PFSK-1 (cell line): ENCODE data around the gene GNAZ.

Experiments
- FOXP2 ChIP-seq: optimal IDR thresholded peaks from 2 replicates; pipeline ENCODE3; 2011; ENCODE audit warnings: borderline replicate concordance, control low read depth, inconsistent platforms; ENCODE audit not compliant: insufficient read depth; ENCODE audit errors: extremely low read length, extremely low read depth
- POLR2AphosphoS5 ChIP-seq: IDR thresholded peaks from 2 replicates; pipeline ENCODE4 v1.6.1; 2012; ENCODE audit warnings: low read depth, mild to moderate bottlenecking, control low read depth, low read length, moderate library complexity
- SIN3A ChIP-seq: IDR thresholded peaks from 2 replicates; pipeline ENCODE4 v1.6.1; 2012; ENCODE audit warnings: mild to moderate bottlenecking, low read length, moderate library complexity, borderline replicate concordance; ENCODE audit not compliant: insufficient read depth
- TAF1 ChIP-seq: IDR thresholded peaks from 2 replicates; pipeline ENCODE4 v1.6.1; 2012; ENCODE audit warnings: low read length, control low read depth, borderline replicate concordance; ENCODE audit not compliant: insufficient read depth
- TF ChIP-seq, protein P1 (sequence below), 2 experiments: IDR thresholded peaks; 2 replicates each; pipeline versions ENCODE4 v1.6.1 to v1.8.0; 2011 to 2012; ENCODE audit warnings: low read depth in 2 of 2, low read length in 2 of 2, control low read depth in 1 of 2, inconsistent platforms in 1 of 2, mild to moderate bottlenecking in 1 of 2, moderate library complexity in 1 of 2; ENCODE audit not compliant: insufficient read depth in 1 of 2

GNAZ gene

GRCh38 chr22:23053912-23054530 is 16.3 kb upstream of the GNAZ start:
- TF ChIP-seq, protein P1, sequence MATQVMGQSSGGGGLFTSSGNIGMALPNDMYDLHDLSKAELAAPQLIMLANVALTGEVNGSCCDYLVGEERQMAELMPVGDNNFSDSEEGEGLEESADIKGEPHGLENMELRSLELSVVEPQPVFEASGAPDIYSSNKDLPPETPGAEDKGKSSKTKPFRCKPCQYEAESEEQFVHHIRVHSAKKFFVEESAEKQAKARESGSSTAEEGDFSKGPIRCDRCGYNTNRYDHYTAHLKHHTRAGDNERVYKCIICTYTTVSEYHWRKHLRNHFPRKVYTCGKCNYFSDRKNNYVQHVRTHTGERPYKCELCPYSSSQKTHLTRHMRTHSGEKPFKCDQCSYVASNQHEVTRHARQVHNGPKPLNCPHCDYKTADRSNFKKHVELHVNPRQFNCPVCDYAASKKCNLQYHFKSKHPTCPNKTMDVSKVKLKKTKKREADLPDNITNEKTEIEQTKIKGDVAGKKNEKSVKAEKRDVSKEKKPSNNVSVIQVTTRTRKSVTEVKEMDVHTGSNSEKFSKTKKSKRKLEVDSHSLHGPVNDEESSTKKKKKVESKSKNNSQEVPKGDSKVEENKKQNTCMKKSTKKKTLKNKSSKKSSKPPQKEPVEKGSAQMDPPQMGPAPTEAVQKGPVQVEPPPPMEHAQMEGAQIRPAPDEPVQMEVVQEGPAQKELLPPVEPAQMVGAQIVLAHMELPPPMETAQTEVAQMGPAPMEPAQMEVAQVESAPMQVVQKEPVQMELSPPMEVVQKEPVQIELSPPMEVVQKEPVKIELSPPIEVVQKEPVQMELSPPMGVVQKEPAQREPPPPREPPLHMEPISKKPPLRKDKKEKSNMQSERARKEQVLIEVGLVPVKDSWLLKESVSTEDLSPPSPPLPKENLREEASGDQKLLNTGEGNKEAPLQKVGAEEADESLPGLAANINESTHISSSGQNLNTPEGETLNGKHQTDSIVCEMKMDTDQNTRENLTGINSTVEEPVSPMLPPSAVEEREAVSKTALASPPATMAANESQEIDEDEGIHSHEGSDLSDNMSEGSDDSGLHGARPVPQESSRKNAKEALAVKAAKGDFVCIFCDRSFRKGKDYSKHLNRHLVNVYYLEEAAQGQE (IDR thresholded peaks at IDR 0.05; ENCODE audit: insufficient read depth in 1 of 2, low read depth in 2 of 2, low read length in 2 of 2): no peak
- TF ChIP-seq POLR2AphosphoS5: no peak
- no peak for TF ChIP-seq SIN3A
- TF ChIP-seq TAF1: no peak
- TF ChIP-seq FOXP2: no peak

GRCh38 chr22:23054531-23055257 is 15.6 kb upstream of the GNAZ start:
- TF ChIP-seq, protein P1 (IDR thresholded peaks at IDR 0.05; ENCODE audit: insufficient read depth in 1 of 2, low read depth in 2 of 2, low read length in 2 of 2): no peak
- no peak for TF ChIP-seq POLR2AphosphoS5
- no peak for TF ChIP-seq TAF1
- TF ChIP-seq SIN3A: no peak
- no peak for TF ChIP-seq FOXP2

DNA sequence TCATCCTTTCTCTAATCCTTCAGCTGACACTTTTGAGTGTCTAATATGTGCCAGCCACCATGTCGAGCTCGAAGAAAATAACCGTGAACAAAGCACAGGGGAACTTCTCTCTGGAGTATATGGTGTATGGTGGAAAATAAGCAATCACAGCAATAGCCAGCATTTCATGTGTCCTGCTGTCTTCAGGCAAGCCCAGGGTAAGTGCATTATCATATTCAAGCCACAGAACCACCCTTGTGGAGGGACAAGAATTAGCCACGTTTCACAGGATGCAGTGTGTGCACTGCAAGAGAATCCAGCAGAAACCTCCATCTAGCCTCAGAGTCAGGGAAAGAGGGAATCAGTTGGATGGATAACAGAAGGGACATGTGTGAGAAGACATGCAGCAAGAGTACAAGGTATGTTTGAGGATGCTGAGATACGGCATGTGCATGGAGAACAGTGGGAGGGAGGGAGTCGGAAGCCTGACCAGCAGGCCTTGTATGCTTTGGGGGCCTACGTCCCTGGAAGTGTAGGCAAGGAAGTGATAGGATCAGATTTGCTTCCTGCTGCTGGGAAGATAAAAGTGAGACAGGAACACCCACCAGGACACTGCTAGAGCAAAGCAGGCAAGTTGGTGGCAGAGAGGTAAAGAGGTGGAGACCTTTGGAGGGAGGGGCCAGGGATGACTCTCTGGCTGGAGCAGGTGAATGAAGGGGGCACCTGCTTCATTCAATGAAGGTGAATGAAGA is 14.7 kb upstream of the GNAZ start:
- TF ChIP-seq FOXP2 (no peak), TAF1 (no peak), POLR2AphosphoS5 (no peak), SIN3A (no peak)
- TF ChIP-seq, protein P1 (IDR thresholded peaks at IDR 0.05; ENCODE audit: insufficient read depth in 1 of 2, low read depth in 2 of 2, low read length in 2 of 2): no peak

DNA sequence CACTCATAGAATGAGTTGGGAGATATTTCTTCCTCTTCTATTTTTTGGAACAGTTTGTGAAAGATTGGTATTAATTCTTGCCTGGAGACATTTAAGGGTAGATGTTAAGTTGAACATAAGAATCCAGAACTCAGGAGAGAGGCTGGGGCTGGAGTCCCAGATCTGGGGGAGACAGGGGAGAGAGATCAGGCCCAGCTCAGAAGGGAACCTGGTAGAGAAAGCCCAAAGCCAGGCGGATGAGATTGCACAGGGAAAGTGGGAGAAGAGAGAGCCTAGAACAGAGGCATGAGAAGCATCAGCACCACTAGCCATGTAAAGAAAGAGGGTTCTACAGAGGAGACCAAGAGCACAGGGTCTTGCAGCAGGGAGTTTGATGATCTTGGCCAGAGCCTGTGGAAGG is 13.0 kb upstream of the GNAZ start:
- TF ChIP-seq, protein P1 (IDR thresholded peaks at IDR 0.05; ENCODE audit: insufficient read depth in 1 of 2, low read depth in 2 of 2, low read length in 2 of 2): no peak
- TF ChIP-seq TAF1 (no peak), FOXP2 (no peak), POLR2AphosphoS5 (no peak), SIN3A (no peak)
